HL-60 (cell line): ENCODE data around the gene PRKAR1B.

Source experiments
- DNase-seq, 2 experiments: peaks; one replicate each; pipeline ENCODE4 v3.0.0-alpha.2; 2010 to 2020; ENCODE audit warnings: low read depth in 1 of 2, low spot score in 1 of 2
- H3K27ac ChIP-seq: fragments of 250-450 bp; sonication (Bioruptor Pico); replicated peaks from 2 replicates; pipeline ENCODE4 v1.5.1; 2020; ENCODE audit warnings: mild to moderate bottlenecking, moderate library complexity
- H3K27me3 ChIP-seq: fragments of 250-450 bp; sonication (Bioruptor Pico); 2 replicates; pipeline ENCODE4 v1.5.1; 2021; ENCODE audit warnings: mild to moderate bottlenecking, moderate library complexity; ENCODE audit not compliant: insufficient read depth, poor library complexity, severe bottlenecking
- H3K4me3 ChIP-seq: replicated peaks from 2 replicates; pipeline ENCODE4 v1.5.1; 2011; ENCODE audit warnings: mild to moderate bottlenecking, control low read depth, low read length; ENCODE audit not compliant: insufficient read depth
- CTCF ChIP-seq: IDR thresholded peaks from one replicate; pipeline ENCODE4 v1.5.1; 2011; ENCODE audit warnings: low read length, control low read depth, inconsistent platforms; ENCODE audit not compliant: insufficient read depth
- GABPA ChIP-seq: IDR thresholded peaks from 2 replicates; pipeline ENCODE4 v1.6.1; 2012; ENCODE audit warnings: low read depth
- POLR2AphosphoS5 ChIP-seq: IDR thresholded peaks from 2 replicates; pipeline ENCODE4 v1.6.1; 2012; ENCODE audit warnings: low read depth
- SPI1 ChIP-seq: IDR thresholded peaks from 2 replicates; pipeline ENCODE4 v1.6.1; 2012; ENCODE audit warnings: low read depth, mild to moderate bottlenecking, borderline replicate concordance
- TF ChIP-seq, protein P1 (sequence below): IDR thresholded peaks from 2 replicates; pipeline ENCODE4 v1.6.1; 2012; ENCODE audit warnings: low read depth; ENCODE audit not compliant: insufficient replicate concordance

PRKAR1B gene

GRCh38 chr7:525740-526139 is 201.3 kb downstream of the PRKAR1B start:
- Histone ChIP-seq H3K27me3 (peaks cover 40% of the 10 kb centered on the region), H3K4me3 (no peak overlapping the region), H3K27ac (no peak overlapping the region)
- DNase-seq: no peak
- TF ChIP-seq, protein P1, sequence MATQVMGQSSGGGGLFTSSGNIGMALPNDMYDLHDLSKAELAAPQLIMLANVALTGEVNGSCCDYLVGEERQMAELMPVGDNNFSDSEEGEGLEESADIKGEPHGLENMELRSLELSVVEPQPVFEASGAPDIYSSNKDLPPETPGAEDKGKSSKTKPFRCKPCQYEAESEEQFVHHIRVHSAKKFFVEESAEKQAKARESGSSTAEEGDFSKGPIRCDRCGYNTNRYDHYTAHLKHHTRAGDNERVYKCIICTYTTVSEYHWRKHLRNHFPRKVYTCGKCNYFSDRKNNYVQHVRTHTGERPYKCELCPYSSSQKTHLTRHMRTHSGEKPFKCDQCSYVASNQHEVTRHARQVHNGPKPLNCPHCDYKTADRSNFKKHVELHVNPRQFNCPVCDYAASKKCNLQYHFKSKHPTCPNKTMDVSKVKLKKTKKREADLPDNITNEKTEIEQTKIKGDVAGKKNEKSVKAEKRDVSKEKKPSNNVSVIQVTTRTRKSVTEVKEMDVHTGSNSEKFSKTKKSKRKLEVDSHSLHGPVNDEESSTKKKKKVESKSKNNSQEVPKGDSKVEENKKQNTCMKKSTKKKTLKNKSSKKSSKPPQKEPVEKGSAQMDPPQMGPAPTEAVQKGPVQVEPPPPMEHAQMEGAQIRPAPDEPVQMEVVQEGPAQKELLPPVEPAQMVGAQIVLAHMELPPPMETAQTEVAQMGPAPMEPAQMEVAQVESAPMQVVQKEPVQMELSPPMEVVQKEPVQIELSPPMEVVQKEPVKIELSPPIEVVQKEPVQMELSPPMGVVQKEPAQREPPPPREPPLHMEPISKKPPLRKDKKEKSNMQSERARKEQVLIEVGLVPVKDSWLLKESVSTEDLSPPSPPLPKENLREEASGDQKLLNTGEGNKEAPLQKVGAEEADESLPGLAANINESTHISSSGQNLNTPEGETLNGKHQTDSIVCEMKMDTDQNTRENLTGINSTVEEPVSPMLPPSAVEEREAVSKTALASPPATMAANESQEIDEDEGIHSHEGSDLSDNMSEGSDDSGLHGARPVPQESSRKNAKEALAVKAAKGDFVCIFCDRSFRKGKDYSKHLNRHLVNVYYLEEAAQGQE: no peak
- no peak for TF ChIP-seq GABPA
- no peak for TF ChIP-seq CTCF
- TF ChIP-seq SPI1: no peak
- no peak for TF ChIP-seq POLR2AphosphoS5

DNA sequence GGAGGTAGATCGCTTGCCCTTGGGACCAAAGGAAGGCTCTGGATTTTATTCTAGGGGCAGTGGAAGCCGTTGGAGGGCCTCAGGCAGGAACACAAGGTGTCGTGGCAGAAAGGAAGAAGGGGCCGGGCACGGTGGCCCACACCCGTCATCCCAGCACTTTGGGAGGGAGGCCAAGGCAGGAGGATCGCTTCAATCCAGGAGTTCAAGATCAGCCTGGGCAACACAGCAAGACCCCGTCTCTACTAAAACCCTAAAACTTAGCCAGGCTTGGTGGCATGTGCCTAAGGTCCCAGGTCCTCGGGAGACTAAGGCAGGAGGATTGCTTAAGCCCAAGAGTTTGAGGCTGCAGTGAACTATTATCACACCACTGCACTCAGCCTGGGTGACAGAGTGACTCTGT is 202.3 kb downstream of the PRKAR1B start:
- no peak for TF ChIP-seq SPI1
- TF ChIP-seq GABPA: no peak
- TF ChIP-seq, protein P1: no peak
- TF ChIP-seq CTCF: no peak
- no peak for TF ChIP-seq POLR2AphosphoS5
- Histone ChIP-seq H3K27me3 (peaks cover 46% of the 10 kb centered on the region), H3K27ac (no peak overlapping the region), H3K4me3 (no peak overlapping the region)
- DNase-seq: no peak

DNA sequence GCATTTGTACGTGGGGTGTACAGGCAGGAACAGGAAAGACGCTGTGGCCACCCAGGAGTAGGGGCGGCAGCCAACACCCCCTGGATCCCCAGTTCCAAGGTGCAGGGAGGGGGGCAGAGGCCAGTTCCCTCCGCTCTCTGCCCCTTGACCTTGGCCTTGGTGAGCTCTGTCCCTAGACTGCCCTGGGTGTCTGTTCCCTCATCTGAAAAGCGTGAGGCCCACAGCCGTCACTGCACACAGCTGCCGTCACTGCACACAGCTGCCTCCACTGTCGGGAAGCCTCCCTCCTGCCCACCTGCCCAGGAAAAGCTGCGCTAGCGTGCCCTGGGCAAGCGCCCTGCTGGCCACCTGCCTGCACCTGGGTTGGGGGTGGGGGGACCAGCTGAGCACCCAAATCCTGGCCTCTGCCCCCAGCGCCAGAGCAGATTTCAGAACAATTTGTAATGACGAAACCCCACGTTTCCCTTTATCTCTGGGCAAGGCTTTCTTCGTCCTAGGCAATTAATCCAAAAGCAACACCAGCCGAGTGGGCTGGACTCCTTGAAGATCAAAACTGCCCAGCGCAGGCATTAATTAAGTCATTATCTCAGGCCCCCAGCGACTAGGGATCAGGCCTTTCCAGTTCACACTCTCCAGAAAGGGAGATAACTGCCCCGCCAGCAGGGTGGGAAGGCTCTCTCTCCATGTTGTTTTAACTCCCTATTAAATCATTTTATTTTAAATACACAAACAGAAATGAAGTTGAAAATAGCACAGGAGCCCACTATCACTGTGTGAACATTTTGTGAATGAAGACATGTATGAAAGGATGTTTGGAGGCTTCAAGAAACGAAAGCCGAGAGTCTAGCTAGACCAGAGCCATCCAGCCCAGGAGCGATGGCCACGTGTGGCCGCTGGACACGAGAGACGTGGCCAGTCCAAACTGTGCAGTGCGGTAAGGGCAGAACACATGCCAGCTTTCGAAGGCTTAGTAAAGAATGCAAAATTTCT is 203.4 kb downstream of the PRKAR1B start:
- no peak for DNase-seq
- H3K27me3 ChIP-seq: peaks cover 52% of the 10 kb centered on the region
- H3K4me3 ChIP-seq: no peak overlapping the region
- no peak for TF ChIP-seq POLR2AphosphoS5
- TF ChIP-seq GABPA: no peak
- no peak for TF ChIP-seq SPI1
- TF ChIP-seq, protein P1: no peak
- no peak for TF ChIP-seq CTCF
- no peak overlapping the region for H3K27ac ChIP-seq
